GM15510 (cell line): Measurements from ENCODE around the gene ZNF121.

Source experiments
- POLR2A ChIP-seq: IDR thresholded peaks from 3 replicates; pipeline ENCODE4 v1.6.1; 2011; ENCODE audit warnings: borderline replicate concordance; ENCODE audit not compliant: insufficient read length; ENCODE audit errors: extremely low read depth

Gene ZNF121

GRCh38 chr19:9552536-9553274, 31.6 kb downstream of the ZNF121 start:
- no peak for TF ChIP-seq POLR2A

DNA sequence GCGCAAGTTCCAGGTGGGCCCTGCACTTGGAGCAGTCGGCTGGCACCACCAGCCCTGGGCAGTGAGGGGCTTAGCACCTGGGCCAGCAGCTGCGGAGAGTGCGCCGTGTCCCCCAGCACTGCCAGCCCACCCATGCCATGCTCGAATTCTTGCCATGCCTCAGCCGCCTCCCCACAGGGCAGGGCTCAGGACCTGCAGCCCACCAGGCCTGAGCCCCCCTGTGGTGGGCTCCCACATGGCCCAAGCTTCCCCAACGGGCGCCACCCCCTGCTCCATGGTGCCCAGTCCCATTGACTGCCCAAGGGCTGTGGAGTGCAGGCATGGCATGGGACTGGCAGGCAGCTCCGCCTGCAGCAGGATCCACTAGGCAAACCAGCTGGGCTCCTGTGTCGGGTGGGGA, 36.4 kb downstream of the ZNF121 start:
- no peak for TF ChIP-seq POLR2A

DNA sequence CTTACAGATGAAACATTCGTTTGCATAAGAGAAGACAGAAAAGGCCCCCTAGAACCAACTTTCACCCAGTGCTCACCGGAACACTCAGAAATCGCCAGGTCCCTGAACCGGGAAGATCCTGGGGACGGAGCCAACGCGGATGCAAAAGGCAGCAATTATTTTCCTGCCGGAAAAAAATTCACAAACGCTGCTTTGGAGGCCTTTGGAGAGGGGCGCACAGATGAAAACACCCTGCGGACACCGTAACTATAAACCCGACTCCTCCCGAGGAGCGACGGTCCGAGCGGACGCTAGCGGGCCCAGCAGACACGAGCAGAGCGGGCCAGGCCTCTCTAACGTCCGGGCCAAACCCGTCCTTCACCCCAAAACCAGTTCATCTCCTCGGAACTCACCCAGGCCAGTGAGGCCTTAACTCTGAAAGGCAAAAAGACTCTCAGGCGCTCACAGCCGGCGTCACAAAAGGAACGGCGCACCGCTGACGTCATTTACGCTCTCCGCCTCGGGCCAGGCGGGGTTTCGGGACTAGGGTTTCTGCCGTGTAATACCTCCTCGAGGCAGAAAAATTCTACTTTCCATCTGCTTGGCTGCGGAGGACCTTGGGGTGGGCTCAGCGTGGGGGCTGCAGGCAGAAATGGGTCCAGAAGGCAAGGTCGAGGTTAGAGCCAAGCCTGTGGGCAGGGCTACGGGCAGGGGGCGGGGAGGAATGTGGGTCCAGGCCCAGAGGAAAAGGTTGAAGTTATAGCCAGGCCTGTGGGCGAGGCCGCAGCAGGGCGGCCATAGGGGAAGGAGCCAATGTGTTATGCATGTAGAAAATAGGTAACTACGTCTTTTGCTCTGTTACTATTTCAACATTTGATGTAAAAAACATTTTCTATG, 45.9 kb downstream of the ZNF121 start, which contains the start of gene ZNF426:
ZNF426 (minus strand) TSS at position 463 of the 876 bp plus-strand sequence. CDS start 2,413 bp downstream, outside the sequence.
- peak; percentile 46 for TF ChIP-seq POLR2A

DNA sequence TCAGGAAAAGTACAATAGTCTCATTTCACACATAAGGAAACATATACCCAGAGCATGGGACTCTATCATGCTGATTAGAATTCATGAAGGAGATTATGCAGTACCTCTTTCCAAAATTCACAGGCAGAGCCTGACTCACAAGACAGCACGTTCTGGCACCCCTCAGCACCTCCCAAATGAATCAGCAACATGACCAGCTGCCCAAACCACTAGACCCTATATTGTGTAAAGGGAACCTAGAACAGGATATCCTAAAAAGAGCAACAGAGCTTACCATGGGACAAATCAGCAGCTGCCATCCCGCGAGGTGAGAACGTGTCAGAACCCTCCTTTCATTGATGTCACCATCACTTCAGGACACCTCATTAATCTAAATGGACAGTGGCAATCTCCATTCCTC, 48.4 kb downstream of the ZNF121 start:
- TF ChIP-seq POLR2A, result no peak

DNA sequence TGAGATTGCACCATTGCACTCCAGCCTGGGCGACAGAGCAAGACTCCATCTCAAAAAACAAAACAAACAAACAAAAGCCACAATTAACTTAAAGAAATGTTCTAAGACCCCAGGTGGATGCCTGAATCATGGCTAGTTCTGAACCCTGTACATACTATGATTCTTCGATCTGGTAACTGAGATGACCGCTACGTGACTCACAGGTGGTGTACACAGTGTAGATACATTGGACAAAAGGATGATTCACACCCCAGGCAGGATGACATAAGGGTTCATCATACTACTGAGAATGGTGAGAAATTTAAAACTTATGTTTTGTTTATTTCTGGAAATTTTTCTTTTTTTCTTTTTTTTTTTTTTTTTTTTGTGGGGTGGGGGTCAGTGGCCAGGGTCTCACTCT, 52.4 kb downstream of the ZNF121 start:
- TF ChIP-seq POLR2A, result no peak

DNA sequence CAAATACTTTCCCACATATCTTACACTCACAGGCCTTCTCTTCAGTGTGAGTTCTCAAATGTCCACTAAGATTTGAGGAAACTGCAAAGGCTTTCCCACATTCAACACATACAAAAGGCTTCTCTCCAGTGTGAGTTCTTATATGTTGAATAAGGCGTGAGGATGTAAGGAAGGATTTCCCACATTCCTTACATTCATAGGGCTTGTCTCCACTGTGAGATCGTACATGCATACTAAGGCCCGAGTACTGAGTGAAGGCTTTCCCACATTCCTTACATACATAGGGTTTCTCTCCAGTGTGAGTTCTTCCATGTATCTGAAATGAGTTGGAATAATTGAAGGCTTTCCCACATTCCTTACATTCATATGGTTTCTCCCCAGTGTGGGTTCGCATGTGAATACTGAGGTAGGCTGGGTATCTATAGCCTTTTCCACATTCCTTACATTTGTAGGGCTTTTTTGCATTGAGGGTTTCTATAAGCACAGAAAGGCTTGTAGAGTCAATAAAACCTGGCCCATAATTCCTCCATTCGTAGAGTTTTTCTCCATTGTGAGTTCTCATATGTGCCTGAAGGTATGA, 55.5 kb downstream of the ZNF121 start:
- no peak for TF ChIP-seq POLR2A

GRCh38 chr19:9523885-9524474, 60.3 kb downstream of the ZNF121 start:
- TF ChIP-seq POLR2A, result no peak
